Neural cell (in vitro differentiated cells): Measurements from ENCODE around the gene FARP1. TPM values are rescaled to one million over a fixed set of nuclear protein-coding genes. Genes with fewer than 3 reads are reported as not detected.

ENCODE experiments used
- H2AFZ ChIP-seq: fragments of 200-600, 300-800 bp; sonication (generic), shearing (Covaris generic); 2 replicates; pipeline ENCODE4 v1.6.0; 2014; ENCODE audit warnings: low read depth, mild to moderate bottlenecking, antibody characterized with exemption, low read length, moderate library complexity
- H3F3A ChIP-seq: fragments of 200-600 bp; shearing (Covaris generic); 2 replicates; pipeline ENCODE4 v1.6.1; 2016; ENCODE audit warnings: mild to moderate bottlenecking, moderate library complexity, mixed read lengths, antibody characterized with exemption, low read length; ENCODE audit not compliant: insufficient read depth, poor library complexity, severe bottlenecking
- H3K27ac ChIP-seq: fragments of 200-600, 300-800 bp; sonication (generic), shearing (Covaris generic); 2 replicates; pipeline ENCODE4 v1.5.1; 2014; ENCODE audit warnings: mild to moderate bottlenecking, low read length, moderate library complexity
- H3K27me3 ChIP-seq: fragments of 300-800, 200-600 bp; sonication (generic), shearing (Covaris generic); 2 replicates; pipeline ENCODE4 v1.6.0; 2014; ENCODE audit warnings: mild to moderate bottlenecking, low read depth, low read length, moderate library complexity; ENCODE audit not compliant: insufficient read depth
- H3K36me3 ChIP-seq: fragments of 300-800, 200-600 bp; sonication (generic), shearing (Covaris generic); 2 replicates; pipeline ENCODE4 v1.5.1; 2014; ENCODE audit warnings: mild to moderate bottlenecking, antibody characterized with exemption, low read length, moderate library complexity; ENCODE audit not compliant: insufficient read depth
- H3K4me2 ChIP-seq: fragments of 300-800, 200-600 bp; sonication (generic), shearing (Covaris generic); 2 replicates; pipeline ENCODE4 v1.6.0; 2014; ENCODE audit warnings: mild to moderate bottlenecking, low read length
- H3K4me3 ChIP-seq: fragments of 300-800, 200-600 bp; sonication (generic), shearing (Covaris generic); 2 replicates; pipeline ENCODE4 v1.5.1; 2014; ENCODE audit warnings: mild to moderate bottlenecking, low read length, moderate library complexity
- H3K79me2 ChIP-seq: fragments of 200-600 bp; shearing (Covaris generic); replicated peaks from 2 replicates; pipeline ENCODE4 v1.6.0; 2014; ENCODE audit warnings: mild to moderate bottlenecking, low read length, moderate library complexity; ENCODE audit not compliant: insufficient read depth
- H3K9ac ChIP-seq: fragments of 300-800, 200-600 bp; sonication (generic), shearing (Covaris generic); 2 replicates; pipeline ENCODE4 v1.6.1; 2016; ENCODE audit warnings: mild to moderate bottlenecking, low read length, mixed read lengths
- H3K9me2 ChIP-seq: fragments of 200-600 bp; shearing (Covaris generic); 2 replicates; pipeline ENCODE4 v1.6.1; 2016; ENCODE audit warnings: mild to moderate bottlenecking, low read length, mixed read lengths; ENCODE audit not compliant: insufficient read depth
- H3K9me3 ChIP-seq: fragments of 200-600, 300-800 bp; sonication (generic), shearing (Covaris generic); 2 replicates; pipeline ENCODE4 v1.6.1; 2016; ENCODE audit warnings: mild to moderate bottlenecking, mixed run types, low read length, moderate library complexity, mixed read lengths
- H4K20me1 ChIP-seq: fragments of 200-600 bp; shearing (Covaris generic); 2 replicates; pipeline ENCODE4 v1.6.1; 2016; ENCODE audit warnings: mild to moderate bottlenecking, mixed run types; ENCODE audit not compliant: insufficient read depth
- CTCF ChIP-seq: fragments of 450-650 bp; IDR thresholded peaks from 2 replicates; pipeline ENCODE4 v1.5.1; 2014; ENCODE audit warnings: antibody characterized with exemption, mild to moderate bottlenecking, moderate library complexity; ENCODE audit not compliant: poor library complexity, severe bottlenecking
- EP300 ChIP-seq: fragments of 450-650 bp; conservative IDR thresholded peaks from 2 replicates; pipeline ENCODE4 v1.6.1; 2014; ENCODE audit warnings: antibody characterized with exemption, mild to moderate bottlenecking, moderate library complexity; ENCODE audit not compliant: poor library complexity, severe bottlenecking
- EZH2 ChIP-seq: fragments of 200-600, 300-800 bp; shearing (Covaris generic), sonication (generic); IDR thresholded peaks from 2 replicates; pipeline ENCODE4 v1.6.1; 2014; ENCODE audit warnings: antibody characterized with exemption, low read length, borderline replicate concordance, mild to moderate bottlenecking; ENCODE audit not compliant: insufficient read depth, poor library complexity, severe bottlenecking
- MXI1 ChIP-seq: fragments of 450-650 bp; conservative IDR thresholded peaks from 2 replicates; pipeline ENCODE4 v1.6.1; 2014; ENCODE audit warnings: antibody characterized with exemption, mild to moderate bottlenecking; ENCODE audit not compliant: poor library complexity, severe bottlenecking
- POLR2AphosphoS5 ChIP-seq: IDR thresholded peaks from 2 replicates; pipeline ENCODE4 v1.6.1; 2012
- RAD21 ChIP-seq: fragments of 450-650 bp; conservative IDR thresholded peaks from 2 replicates; pipeline ENCODE4 v1.6.1; 2014; ENCODE audit warnings: antibody characterized with exemption, mild to moderate bottlenecking, moderate library complexity
- REST ChIP-seq: IDR thresholded peaks from 2 replicates; pipeline ENCODE4 v1.6.1; 2012; ENCODE audit warnings: borderline replicate concordance
- SMC3 ChIP-seq: fragments of 450-650 bp; conservative IDR thresholded peaks from 2 replicates; pipeline ENCODE4 v1.6.1; 2014; ENCODE audit warnings: antibody characterized with exemption, mild to moderate bottlenecking, moderate library complexity; ENCODE audit not compliant: poor library complexity
- TAF1 ChIP-seq: IDR thresholded peaks from 2 replicates; pipeline ENCODE4 v1.6.1; 2012; ENCODE audit warnings: low read depth
- polyA plus RNA-seq: library from polyadenylated mRNA; depleted of rRNA; stranded (reverse); fragments of >200 nt; gene quantifications from 2 replicates; pipeline ENCODE4 v1.2.3, GENCODE V29; 2014

Gene FARP1
- polyA plus RNA-seq, 1 donor from 2014 or later, result 19.7 TPM

- no peak for TF ChIP-seq SMC3
- TF ChIP-seq EP300, result no peak
- TF ChIP-seq MXI1, result no peak
- TF ChIP-seq TAF1, result no peak
- H3F3A ChIP-seq, result no peaks in the 10 kb centered on the region
- no peaks in the 10 kb centered on the region for H4K20me1 ChIP-seq
- no peaks in the 10 kb centered on the region for H3K79me2 ChIP-seq
- no peaks in the 10 kb centered on the region for H3K27me3 ChIP-seq
- no peak overlapping the region for H3K4me3 ChIP-seq
- no peaks in the 10 kb centered on the region for H3K9me2 ChIP-seq
- H3K27ac ChIP-seq, result no peak overlapping the region
- H3K36me3 ChIP-seq, result no peaks in the 10 kb centered on the region
- no peaks in the 10 kb centered on the region for H3K9me3 ChIP-seq
- H2AFZ ChIP-seq, result no peak overlapping the region
- H3K9ac ChIP-seq, result no peak overlapping the region
- H3K4me2 ChIP-seq, result no peak overlapping the region
These were observed 173.0 kb downstream of the FARP1 start for GRCh38 chr13:98315902-98316301.

- peaks cover 2% of the 10 kb centered on the region for H3K79me2 ChIP-seq
These were observed 174.8 kb downstream of the FARP1 start for GRCh38 chr13:98317573-98318171.

GRCh38 chr13:98318263-98318878, 175.5 kb downstream of the FARP1 start:
- H3K79me2 ChIP-seq, result peaks cover 4% of the 10 kb centered on the region

More at GRCh38 chr13:98317573-98318171, 174.8 kb downstream of the FARP1 start:
- Histone ChIP-seq H4K20me1 (no peaks in the 10 kb centered on the region), H3K9ac (no peak overlapping the region), H3F3A (no peaks in the 10 kb centered on the region), H3K27me3 (no peaks in the 10 kb centered on the region), H3K36me3 (no peaks in the 10 kb centered on the region), H3K4me3 (no peak overlapping the region), H2AFZ (no peak overlapping the region), H3K27ac (no peak overlapping the region), H3K9me3 (no peaks in the 10 kb centered on the region), H3K9me2 (no peaks in the 10 kb centered on the region), H3K4me2 (no peak overlapping the region)
- no peak for TF ChIP-seq RAD21

More at GRCh38 chr13:98318263-98318878, 175.5 kb downstream of the FARP1 start:
- no peaks in the 10 kb centered on the region for H3K36me3 ChIP-seq
- no peak overlapping the region for H3K4me3 ChIP-seq
- no peaks in the 10 kb centered on the region for H3F3A ChIP-seq
- H3K4me2 ChIP-seq, result no peak overlapping the region
- no peaks in the 10 kb centered on the region for H3K9me3 ChIP-seq
- H3K9me2 ChIP-seq, result no peaks in the 10 kb centered on the region
- no peak overlapping the region for H2AFZ ChIP-seq
- H4K20me1 ChIP-seq, result no peaks in the 10 kb centered on the region
- H3K27ac ChIP-seq, result no peak overlapping the region
- no peak overlapping the region for H3K9ac ChIP-seq
- TF ChIP-seq TAF1 (no peak), MXI1 (no peak), RAD21 (no peak), CTCF (no peak), EP300 (no peak), SMC3 (no peak), REST (no peak), POLR2AphosphoS5 (no peak), EZH2 (no peak)
- no peaks in the 10 kb centered on the region for H3K27me3 ChIP-seq
